Upper lobe of right lung (tissue), 1 donor: ENCODE results near the gene NPAS1. TPM values are rescaled to one million over a fixed set of nuclear protein-coding genes. Genes with fewer than 3 reads are reported as not detected.
A peak's percentile ranks its signal among the peaks of the same experiment; 100 is the strongest.

Experiments
- ATAC-seq: fragments of 200-7000 bp; cut with Tn5 transposase; one replicate; pipeline ENCODE4 v1.9.1; 2020; ENCODE audit warnings: mild to moderate bottlenecking, moderate library complexity
- DNase-seq: peaks from one replicate; pipeline ENCODE4 v3.0.0-alpha.2; 2020
- H3K27ac ChIP-seq: fragments of 200-600 bp; one replicate; pipeline ENCODE4 v1.8.0; 2022
- H3K27me3 ChIP-seq: fragments of 200-600 bp; one replicate; pipeline ENCODE4 v1.8.0; 2022; ENCODE audit warnings: mild to moderate bottlenecking
- H3K36me3 ChIP-seq: fragments of 200-600 bp; one replicate; pipeline ENCODE4 v1.8.0; 2022
- H3K4me1 ChIP-seq: fragments of 200-600 bp; one replicate; pipeline ENCODE4 v1.8.0; 2022
- H3K4me3 ChIP-seq: fragments of 200-600 bp; one replicate; pipeline ENCODE4 v1.8.0; 2022; ENCODE audit warnings: mild to moderate bottlenecking
- H3K9me3 ChIP-seq: fragments of 200-600 bp; one replicate; pipeline ENCODE4 v1.8.0; 2022
- intact Hi-C: fragments of 100-400 bp; cut with DNase I; formaldehyde crosslinking; loops from one replicate; pipeline ENCODE4 v1.11.0; 2022
- total RNA-seq: library from RNA; stranded (reverse); fragmentation: NEBNext Ultra II Directional; extraction: Animal tissue kit (Norgen Biotek cat#: 25700); gene quantifications from one replicate; pipeline ENCODE4 v1.2.1, GENCODE V29; 2021
- TF ChIP-seq, protein P1 (sequence below): fragments of 200-600 bp; IDR thresholded peaks from one replicate; pipeline ENCODE4 v1.8.0; 2022; ENCODE audit warnings: antibody characterized with exemption
- donor health status: DM: no; HTN: yes; CAD: no; lungs with severe emphysema.

NPAS1 gene
- total RNA-seq, 1 donor from 2014 or later, result 1.3 TPM

DNA sequence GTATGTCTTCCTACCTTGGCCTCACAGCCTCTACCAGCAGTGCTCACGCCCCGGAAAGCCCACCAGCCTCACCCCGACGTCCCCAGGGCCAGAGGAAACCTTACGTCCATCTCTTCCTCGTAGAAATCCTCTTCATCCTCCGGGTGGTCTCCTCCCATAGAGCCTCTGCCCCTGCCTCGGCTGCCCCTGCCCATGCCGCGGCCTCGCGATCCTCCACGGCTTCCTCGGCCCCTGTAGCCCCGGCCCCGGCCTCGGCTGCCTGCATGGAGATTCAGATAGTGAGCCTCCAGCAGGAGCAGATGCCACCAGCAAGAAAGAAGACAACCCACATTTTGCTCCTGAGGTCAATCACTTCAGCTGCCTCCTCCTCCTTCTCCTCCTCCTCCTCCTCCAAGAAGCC lies 66.6 kb downstream of the NPAS1 start:
- TF ChIP-seq, protein P1, sequence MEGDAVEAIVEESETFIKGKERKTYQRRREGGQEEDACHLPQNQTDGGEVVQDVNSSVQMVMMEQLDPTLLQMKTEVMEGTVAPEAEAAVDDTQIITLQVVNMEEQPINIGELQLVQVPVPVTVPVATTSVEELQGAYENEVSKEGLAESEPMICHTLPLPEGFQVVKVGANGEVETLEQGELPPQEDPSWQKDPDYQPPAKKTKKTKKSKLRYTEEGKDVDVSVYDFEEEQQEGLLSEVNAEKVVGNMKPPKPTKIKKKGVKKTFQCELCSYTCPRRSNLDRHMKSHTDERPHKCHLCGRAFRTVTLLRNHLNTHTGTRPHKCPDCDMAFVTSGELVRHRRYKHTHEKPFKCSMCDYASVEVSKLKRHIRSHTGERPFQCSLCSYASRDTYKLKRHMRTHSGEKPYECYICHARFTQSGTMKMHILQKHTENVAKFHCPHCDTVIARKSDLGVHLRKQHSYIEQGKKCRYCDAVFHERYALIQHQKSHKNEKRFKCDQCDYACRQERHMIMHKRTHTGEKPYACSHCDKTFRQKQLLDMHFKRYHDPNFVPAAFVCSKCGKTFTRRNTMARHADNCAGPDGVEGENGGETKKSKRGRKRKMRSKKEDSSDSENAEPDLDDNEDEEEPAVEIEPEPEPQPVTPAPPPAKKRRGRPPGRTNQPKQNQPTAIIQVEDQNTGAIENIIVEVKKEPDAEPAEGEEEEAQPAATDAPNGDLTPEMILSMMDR, result no peak
- Histone ChIP-seq H3K4me1 (no peaks in the 10 kb centered on the region), H3K27me3 (no peaks in the 10 kb centered on the region), H3K27ac (no peak overlapping the region), H3K36me3 (peaks cover 100% of the 10 kb centered on the region), H3K9me3 (no peaks in the 10 kb centered on the region), H3K4me3 (no peak overlapping the region)
- ATAC-seq (no peak), DNase-seq (no peak)
- intact Hi-C loops, result no loop called here

- Histone ChIP-seq H3K4me1 (peaks cover 10% of the 10 kb centered on the region), H3K36me3 (peaks cover 90% of the 10 kb centered on the region), H3K27ac (no peak overlapping the region), H3K4me3 (no peak overlapping the region), H3K27me3 (no peaks in the 10 kb centered on the region), H3K9me3 (no peaks in the 10 kb centered on the region)
- ATAC-seq (no peak), DNase-seq (no peak)
- intact Hi-C loops, result no loop called here
- TF ChIP-seq, protein P1, result no peak
Observed at GRCh38 chr19:47089767-47090350, 70.2 kb downstream of the NPAS1 start.

DNA sequence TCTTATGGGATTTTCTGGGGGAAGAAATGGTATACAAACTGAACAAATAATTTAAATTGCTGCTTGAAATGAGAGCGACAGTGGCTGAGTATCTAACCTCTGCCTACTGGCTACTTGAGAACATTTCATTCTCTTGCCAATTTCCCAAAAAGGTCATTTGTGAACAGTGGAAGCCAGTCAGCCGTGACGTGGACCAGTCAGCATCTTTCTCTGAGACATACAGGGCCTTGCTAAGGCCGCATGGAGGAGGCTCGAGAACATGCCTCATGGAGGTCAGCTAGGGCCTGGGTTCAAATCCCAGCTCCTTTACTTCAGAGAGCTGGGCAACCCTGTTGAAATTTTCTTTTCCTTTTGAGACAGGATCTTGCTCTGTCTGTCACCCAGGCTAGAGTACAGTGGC lies 73.6 kb downstream of the NPAS1 start:
- no peak for ATAC-seq
- Histone ChIP-seq H3K36me3 (peaks cover 56% of the 10 kb centered on the region), H3K4me3 (no peak overlapping the region), H3K27ac (peak overlapping the region; percentile 90), H3K27me3 (no peaks in the 10 kb centered on the region), H3K9me3 (no peaks in the 10 kb centered on the region), H3K4me1 (peaks cover 44% of the 10 kb centered on the region)
- TF ChIP-seq, protein P1, result no peak
- intact Hi-C loops, result no loop called here
- no peak for DNase-seq

- no peaks in the 10 kb centered on the region for H3K9me3 ChIP-seq
- peaks cover 49% of the 10 kb centered on the region for H3K4me1 ChIP-seq
- peak overlapping the region; percentile 90 for H3K27ac ChIP-seq
- H3K4me3 ChIP-seq, result no peak overlapping the region
- TF ChIP-seq, protein P1, result no peak
- no peak for DNase-seq
- peaks cover 51% of the 10 kb centered on the region for H3K36me3 ChIP-seq
- no peak for ATAC-seq
- intact Hi-C loops, result no loop called here
- H3K27me3 ChIP-seq, result no peaks in the 10 kb centered on the region
Observed at GRCh38 chr19:47093841-47094240, 74.2 kb downstream of the NPAS1 start.

DNA sequence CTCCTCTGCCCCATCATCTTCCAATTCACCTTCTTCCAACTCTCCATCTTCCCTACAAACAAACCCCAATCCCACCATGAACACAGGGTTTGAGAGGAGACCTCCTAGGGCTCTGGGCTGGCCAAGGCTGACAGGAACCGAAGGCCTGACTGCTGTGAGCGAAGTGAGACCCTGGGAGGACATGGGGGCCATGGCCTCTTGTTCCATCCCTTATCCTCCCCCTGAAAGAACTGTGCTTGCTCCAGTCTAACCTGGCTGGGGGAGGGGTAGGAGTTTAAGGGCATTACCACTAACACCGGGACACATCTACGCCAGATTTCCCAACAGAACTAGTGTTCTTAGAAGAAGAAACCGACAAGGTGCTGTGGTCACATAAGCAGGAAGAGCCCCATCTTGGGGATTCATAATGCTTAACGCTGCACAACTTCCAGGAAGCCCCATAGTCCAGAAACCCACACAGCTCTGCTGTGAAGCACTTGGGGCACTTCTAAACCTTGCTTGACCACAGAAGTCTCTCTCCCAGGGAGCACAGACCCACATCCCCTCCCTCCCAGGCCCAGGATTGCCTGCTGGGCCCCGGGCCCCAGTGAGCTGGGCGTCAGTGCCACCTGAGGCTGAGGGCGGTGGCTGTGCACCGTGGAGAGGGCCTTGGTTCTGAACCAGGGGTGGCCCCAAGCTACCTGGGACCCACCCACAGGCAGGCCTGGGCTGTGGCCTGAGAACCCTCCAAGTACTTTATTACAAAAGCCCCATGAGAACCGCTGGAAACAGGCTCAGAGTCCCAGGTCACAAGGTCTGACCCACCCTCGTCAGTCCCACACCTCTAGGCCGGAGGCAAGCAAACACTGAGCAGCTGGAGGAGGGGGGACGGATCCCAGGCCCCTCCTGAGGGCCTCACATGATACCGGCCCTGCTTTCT lies 75.2 kb downstream of the NPAS1 start:
- peaks cover 41% of the 10 kb centered on the region for H3K36me3 ChIP-seq
- ATAC-seq, result peak; percentile 80
- intact Hi-C loops, result no loop called here
- H3K27me3 ChIP-seq, result no peaks in the 10 kb centered on the region
- peak; percentile 90 for DNase-seq
- H3K4me3 ChIP-seq, result no peak overlapping the region
- peak overlapping the region; percentile 90 for H3K27ac ChIP-seq
- H3K9me3 ChIP-seq, result no peaks in the 10 kb centered on the region
- TF ChIP-seq, protein P1, result no peak
- peaks cover 52% of the 10 kb centered on the region for H3K4me1 ChIP-seq

Other genes with a start within 250 kb of the NPAS1 start
- 133 TPM for gene SLC1A5, start 231.2 kb upstream of the NPAS1 start, total RNA-seq
- 101 TPM for gene AP2S1, start 169.0 kb upstream of the NPAS1 start, total RNA-seq
- 63.8 TPM for gene ARHGAP35, start 158.8 kb upstream of the NPAS1 start, total RNA-seq
- 28.0 TPM for gene TMEM160, start 28.8 kb downstream of the NPAS1 start, total RNA-seq
- gene ZC3H4, start 93.9 kb downstream of the NPAS1 start, total RNA-seq, result 47.5 TPM
- gene SAE1, start 111.0 kb downstream of the NPAS1 start, total RNA-seq, result 57.6 TPM
- 20.1 TPM for gene BBC3, start 211.4 kb downstream of the NPAS1 start, total RNA-seq
- gene CCDC9, start 236.7 kb downstream of the NPAS1 start, total RNA-seq, result 36.1 TPM